GM18520 (cell line): ENCODE results near the gene YDJC.
"Not testable (repeated sequence)": the region's sequence is repeated elsewhere in the genome, so short reads cannot be mapped to it uniquely, and the experiment has no call there.

ENCODE experiments used
- ATAC-seq: cut with Tn5 transposase; IDR thresholded peaks from one replicate; pipeline ENCODE4 v1.9.1; 2021; ENCODE audit not compliant: unreplicated experiment

YDJC gene

GRCh38 chr22:21652010-21652546, 22.3 kb upstream of the YDJC start:
- ATAC-seq, result peak; percentile 89

- no peak for ATAC-seq
Observed at GRCh38 chr22:21651521-21652009, 21.7 kb upstream of the YDJC start.

GRCh38 chr22:21650823-21651520, 21.1 kb upstream of the YDJC start:
- no peak for ATAC-seq

GRCh38 chr22:21650280-21650679, 20.5 kb upstream of the YDJC start:
- no peak for ATAC-seq

- no peak for ATAC-seq
Observed at GRCh38 chr22:21646608-21647590, 17.1 kb upstream of the YDJC start.

GRCh38 chr22:21645513-21645912, 15.7 kb upstream of the YDJC start:
- not testable (repeated sequence) for ATAC-seq

- no peak for ATAC-seq
Observed at GRCh38 chr22:21643533-21644357, 13.9 kb upstream of the YDJC start.

GRCh38 chr22:21642584-21643448, 13.0 kb upstream of the YDJC start:
- ATAC-seq, result no peak

- ATAC-seq, result peak; percentile 96
Observed at GRCh38 chr22:21641789-21642583, 12.2 kb upstream of the YDJC start, which contains the start of gene SDF2L1. SDF2L1 (plus strand) TSS chr22:21642302; CDS start chr22:21642337, 35 bp downstream.

GRCh38 chr22:21641417-21641788, 11.6 kb upstream of the YDJC start:
- no peak for ATAC-seq

- no peak for ATAC-seq
Observed at GRCh38 chr22:21640810-21641209, 11.0 kb upstream of the YDJC start.

- no peak for ATAC-seq
Observed at GRCh38 chr22:21639359-21639758, 9.5 kb upstream of the YDJC start.

GRCh38 chr22:21637450-21637849, 7.6 kb upstream of the YDJC start:
- not testable (repeated sequence) for ATAC-seq

GRCh38 chr22:21636629-21637218, 6.9 kb upstream of the YDJC start:
- ATAC-seq, result no peak

- ATAC-seq, result no peak
Observed at GRCh38 chr22:21635771-21636510, 6.1 kb upstream of the YDJC start.

- ATAC-seq, result no peak
Observed at GRCh38 chr22:21634844-21635243, 5.0 kb upstream of the YDJC start.

GRCh38 chr22:21634081-21634480, 4.3 kb upstream of the YDJC start:
- no peak for ATAC-seq

- no peak for ATAC-seq
Observed at GRCh38 chr22:21633481-21633880, 3.7 kb upstream of the YDJC start.
